HG03565 (cell line): ENCODE results near the gene GRIN2A.
"Not testable (repeated sequence)": the region's sequence is repeated elsewhere in the genome, so short reads cannot be mapped to it uniquely, and the experiment has no call there.

Source experiments
- ATAC-seq: cut with Tn5 transposase; IDR thresholded peaks from one replicate; pipeline ENCODE4 v1.9.1; 2021; ENCODE audit warnings: mild to moderate bottlenecking, moderate library complexity; ENCODE audit not compliant: unreplicated experiment

Gene GRIN2A

DNA sequence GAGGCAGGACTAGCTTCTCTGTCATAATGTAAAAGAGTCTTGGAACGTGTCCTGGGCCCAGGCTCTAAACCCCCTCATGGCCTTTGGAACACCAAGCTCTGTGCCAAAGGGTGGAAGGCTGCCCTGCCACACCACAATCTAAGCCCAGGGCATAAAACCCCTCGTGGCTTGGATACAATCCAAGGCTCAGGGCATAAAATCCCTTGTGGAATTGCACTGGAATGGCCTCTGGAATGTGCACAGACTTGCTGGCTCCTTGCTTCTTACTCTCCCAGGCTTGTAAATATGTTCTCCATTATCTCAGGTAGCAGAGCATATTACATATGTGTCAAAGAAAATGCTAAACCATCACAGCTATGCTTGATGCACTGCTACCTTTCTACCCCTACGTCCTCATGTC is 306.2 kb downstream of the GRIN2A start:
- ATAC-seq: not testable (repeated sequence)

GRCh38 chr16:9874219-9874618 is 308.0 kb downstream of the GRIN2A start:
- no peak for ATAC-seq

DNA sequence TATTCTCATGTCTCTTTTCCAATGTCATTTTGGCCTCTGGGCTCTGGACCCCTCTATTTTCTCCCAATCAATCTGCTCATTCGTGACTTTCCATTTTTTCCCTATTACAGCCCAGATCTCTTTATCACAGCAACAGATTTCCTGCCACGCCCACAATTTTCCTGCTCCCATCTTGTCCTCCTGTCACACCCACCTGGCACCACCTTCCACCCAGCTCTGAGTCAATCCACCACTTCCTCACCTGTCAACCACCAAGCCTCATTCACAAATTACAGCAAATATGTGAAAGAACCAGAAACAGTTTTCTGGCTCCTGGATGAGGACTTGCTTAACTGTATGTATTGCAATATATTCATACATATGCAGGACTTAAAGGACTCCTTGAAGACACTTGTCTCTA is 311.3 kb downstream of the GRIN2A start:
- ATAC-seq: no peak

DNA sequence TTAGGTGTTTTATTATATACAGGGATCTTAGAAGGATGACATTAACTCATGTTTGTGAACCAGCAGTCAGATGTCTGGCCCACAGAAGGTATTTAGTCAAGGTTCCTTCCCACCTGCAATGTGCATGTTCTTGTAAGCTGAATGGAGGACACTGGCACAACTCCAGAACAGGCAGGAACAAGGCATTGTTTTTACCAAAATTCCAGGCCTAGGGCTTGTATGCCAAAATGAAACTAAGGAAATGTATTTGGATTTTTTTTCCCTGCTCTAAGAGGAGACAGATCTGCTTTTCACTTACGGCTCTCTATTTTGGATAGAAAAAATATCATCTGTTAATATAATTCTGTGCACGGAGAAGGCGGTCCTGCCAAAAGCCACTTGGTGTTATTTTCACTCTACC is 312.5 kb downstream of the GRIN2A start:
- no peak for ATAC-seq

DNA sequence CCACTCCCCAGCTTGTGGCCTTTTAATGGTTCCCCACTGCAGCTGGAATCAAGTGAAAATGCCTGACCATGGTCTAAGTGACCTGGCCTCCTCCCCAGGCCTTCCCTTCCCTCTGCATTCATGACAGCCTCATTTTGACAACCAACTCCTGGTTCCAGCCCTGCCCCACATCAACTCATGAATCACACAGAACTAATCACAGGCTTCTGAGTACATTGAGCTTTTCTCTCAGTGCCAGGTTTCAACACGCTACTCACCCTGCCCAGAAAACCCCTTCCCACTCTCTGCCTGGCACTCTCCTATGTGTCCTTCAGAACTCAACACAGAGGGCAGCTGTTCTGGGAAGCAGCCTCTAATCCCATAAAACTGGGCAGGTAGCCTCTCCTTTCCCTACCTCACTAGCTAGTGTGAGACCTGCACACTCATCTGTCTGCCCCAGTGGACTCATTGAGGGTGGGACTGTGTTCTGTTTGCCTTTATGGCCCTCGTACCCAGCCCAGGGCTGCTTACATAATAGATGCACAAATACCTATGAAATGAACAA is 313.6 kb downstream of the GRIN2A start:
- ATAC-seq: no peak

- no peak for ATAC-seq
These were observed 315.1 kb downstream of the GRIN2A start for GRCh38 chr16:9867176-9867575.

DNA sequence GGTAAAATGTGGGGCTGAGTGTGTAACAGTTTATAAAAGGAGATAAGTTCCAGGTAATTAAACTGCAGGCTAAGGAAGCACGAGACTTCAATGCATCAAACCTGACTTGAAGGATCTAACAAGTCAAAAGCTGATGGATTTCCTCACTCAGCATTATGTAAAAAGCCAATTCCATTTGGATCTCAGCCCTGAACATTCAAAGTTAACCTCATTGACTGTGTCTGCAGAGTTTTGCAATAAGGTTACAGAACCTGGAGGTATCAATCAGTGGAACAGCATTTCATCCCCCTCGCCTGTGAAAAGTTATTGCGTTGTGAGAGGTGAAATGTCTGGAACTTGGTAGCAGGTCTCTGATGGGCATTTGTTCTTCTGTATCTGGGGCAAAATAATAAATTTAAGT is 317.8 kb downstream of the GRIN2A start:
- no peak for ATAC-seq

DNA sequence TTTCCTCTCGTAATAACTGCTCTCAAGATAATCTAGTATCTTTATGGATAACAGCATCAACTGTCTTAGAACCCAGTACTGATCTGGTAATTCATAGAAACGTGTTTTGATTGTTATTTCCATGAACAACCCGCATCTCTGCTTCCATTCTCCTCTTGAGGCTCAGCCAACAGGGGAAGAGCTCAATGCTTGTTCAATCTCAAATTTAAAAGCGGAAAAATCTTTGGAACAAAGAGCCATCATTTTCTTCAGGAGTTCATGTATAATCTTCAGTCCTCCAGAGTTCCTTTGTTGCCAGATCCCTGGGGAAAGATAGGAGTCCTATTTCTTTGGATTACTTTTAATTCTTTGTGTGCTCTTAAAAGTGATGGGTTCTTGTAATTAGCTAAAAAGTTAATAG is 319.9 kb downstream of the GRIN2A start:
- ATAC-seq: no peak

DNA sequence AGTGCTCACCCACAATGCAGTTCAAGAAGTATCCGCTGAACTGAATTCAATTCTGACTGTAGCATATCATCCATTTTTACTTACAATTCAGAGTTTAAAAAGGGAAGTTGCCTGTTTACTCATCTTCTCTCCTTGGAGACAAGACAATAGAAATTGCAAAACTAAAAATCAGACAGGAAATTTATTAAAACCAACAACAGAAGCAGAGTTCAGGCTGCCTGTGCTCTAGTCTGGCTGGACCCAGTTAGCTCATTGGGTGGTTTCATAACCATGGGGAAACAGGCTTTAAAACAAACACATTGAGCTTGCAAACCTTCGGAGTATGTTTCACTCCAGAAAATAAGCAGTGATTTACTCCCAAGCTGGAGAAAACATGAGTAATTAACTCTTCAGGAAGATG is 321.4 kb downstream of the GRIN2A start:
- ATAC-seq: no peak

DNA sequence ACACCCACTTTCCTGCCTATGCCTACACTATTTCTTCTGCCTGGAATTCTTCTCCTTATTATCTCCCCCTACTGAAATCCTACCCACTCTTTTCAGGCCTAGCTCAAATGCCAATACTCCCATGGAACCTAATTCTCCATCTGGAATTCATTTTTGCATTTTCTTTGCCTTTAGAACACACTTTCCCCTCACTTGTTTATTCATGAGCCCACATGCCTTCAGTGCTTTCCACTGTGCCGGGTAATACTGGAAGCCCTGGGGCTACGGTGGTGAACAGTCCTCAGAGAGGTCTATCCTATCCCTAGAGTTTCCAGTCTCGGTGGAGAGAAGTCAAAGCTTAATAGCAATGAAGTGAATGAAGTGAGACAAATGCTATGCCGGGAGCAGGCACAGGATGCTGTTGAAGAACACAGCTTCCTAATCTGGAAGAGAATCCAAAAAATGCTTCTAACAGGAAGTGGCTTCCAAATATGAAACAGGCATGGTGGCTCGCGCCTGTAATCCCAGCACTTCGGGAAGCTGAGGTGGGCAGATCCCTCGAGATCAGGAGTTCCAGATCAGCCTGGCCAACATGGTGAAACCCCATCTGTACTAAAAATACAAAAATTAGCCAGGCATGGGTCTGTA is 322.4 kb downstream of the GRIN2A start:
- ATAC-seq: no peak

DNA sequence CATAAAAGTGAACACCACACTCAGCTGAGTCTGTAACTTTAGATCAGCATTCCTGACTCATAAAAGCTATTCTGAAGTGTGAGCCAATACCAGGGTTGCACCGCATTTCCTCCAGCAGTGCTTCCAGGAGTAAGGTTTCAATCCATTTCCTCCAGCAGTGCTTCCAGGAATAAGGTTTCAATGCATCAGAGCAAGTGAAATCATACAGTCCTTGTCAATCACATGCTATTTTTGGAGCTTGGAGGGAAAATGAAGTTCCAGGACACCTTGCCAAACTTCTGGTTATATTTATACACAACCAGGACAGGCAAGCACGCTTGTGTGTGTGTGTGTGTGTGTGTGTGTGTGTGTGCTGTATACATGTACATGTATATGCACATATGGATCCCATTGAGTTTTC is 327.6 kb downstream of the GRIN2A start:
- no peak for ATAC-seq

GRCh38 chr16:9852003-9852402 is 330.2 kb downstream of the GRIN2A start:
- no peak for ATAC-seq

GRCh38 chr16:9850817-9851216 is 331.4 kb downstream of the GRIN2A start:
- no peak for ATAC-seq

DNA sequence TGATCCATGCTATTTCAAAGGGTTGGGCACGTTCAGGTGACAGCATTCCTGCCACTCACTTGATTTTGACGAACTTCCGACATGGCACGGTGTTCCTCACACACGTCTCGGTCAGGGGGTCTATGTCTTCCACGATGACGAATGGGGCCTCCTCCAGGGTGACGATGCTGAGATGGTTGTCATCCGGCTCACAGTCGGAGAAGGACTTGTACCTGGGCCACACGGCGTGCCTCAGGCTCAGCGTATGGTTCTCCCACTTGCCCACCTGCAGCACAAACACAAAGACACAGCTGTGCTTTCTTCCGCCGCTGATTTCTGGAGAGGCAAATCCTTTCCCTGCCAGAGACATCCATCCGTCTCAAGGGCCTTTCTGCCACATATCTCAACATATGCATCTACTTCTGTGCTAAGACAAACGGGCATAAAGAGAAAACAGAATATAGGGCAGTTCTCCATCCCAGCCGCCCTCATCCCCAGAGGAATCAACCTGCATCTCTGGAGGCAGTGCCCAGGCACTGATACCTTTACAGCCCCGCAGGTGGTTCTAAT is 332.5 kb downstream of the GRIN2A start:
- ATAC-seq: no peak

GRCh38 chr16:9847146-9847545 is 335.1 kb downstream of the GRIN2A start:
- ATAC-seq: no peak

DNA sequence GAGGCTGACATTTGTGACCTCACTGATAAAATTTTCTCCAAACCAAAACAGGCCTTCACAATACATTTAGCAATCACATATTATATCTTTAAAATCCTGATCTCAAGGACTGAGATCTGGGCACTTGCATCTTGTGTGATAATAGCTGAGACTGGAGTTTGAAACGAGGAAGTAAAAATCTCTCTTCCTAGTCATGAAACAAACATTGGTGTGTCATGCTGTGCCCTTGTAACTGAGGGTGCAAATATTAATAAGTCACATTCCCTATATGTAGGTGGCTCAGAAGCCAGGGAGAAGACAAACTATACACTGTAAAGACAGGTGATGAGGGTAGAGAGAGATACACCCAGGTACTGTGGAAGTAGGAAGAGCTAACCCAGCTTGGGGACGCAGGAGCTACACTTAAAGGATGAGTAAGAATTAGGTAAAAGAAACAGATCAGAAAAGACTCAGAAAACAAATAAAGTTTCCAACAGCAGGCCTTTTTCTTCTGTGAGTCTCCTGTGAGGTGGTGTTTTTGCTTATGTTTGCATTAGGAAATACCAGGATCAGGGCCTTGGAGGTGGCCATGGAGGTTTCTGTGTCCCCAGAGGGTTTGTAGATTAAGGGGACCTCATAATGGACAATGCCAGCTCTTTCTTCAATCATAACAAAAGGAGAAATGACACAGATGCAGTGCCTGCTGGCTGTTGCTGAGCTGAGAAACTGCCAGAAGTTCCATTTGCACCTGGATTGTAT is 335.7 kb downstream of the GRIN2A start:
- no peak for ATAC-seq

DNA sequence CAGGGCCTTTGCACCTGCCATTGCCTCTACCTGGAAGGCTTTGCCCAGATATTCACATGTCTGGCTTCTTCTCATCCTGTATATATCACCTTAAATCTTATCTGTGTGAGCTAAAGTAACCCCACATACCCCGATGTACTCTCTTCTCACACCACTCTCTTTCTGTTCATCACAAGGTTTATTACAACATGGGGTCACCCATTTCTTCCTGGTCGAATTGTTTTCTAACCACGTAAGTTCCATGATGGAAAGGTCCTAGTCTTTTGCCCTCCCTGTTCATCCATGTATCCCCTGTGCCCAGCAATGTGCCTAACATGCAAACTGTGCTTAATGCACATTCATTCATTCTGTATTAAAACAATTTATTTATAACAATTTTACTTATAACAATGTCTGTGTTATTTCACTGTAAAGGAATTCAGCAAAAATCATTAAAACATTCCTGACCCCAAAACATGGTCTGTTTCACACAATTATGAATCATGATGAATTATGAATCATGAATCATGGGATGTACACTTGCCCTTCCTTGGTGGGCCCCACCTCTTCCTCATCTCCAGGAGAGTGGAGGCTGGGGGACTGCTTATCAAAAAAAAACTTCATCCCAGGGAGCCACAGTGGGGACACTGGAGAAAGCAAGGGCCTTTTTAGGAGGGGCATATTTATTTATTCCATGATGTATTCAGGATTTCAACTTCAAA is 336.4 kb downstream of the GRIN2A start:
- ATAC-seq: no peak

DNA sequence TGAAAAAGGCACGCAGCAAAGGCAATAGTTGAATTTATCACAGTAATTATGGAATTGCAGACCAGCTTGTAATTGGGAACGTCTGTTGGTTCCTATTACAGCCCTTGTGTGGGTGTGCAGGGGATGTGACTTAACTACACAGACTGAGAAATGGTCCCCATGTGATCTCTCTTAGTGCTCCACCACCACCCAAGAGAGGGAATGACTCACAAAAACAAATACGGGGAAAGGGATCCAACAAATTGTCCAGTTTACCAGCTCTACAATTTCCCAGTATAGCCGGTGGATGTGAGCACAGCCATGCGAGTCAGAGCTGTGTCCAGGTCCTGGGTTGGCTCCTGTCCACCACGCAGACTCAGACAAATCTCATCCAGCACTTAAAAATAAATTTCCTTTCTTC is 337.9 kb downstream of the GRIN2A start:
- ATAC-seq: no peak

DNA sequence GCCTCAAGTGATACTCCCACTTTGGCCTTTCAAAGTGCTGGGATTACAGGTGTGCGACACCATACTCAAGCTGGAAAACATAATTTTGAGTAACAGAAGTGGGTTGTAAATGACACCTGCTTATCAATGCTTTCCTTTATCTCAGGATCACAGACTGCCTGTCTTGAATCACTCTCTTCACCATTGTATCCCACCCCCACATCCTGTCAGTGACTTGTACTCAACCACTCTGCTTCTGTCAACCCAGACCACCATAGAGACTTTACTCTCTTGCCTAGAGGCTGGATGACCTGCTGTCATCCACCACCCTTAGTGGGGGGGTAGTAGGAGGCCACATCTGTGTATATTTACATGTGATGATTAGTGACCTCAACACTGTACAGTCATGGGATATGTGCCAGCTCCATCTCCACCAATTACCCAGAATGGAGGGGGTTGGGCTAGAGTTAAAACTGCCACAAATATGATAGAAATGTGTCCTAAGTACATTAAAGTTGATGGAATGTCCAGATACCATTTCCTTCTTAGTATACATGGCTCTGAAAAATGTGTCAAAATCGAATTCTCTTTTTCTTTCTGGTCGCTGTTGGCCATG is 338.7 kb downstream of the GRIN2A start:
- no peak for ATAC-seq

- peak; percentile 64 for ATAC-seq
These were observed 341.2 kb downstream of the GRIN2A start for GRCh38 chr16:9840761-9841665.
